ENCODE data around the gene APOBEC2. TPM values are rescaled to one million over a fixed set of nuclear protein-coding genes. Genes with fewer than 3 reads are reported as not detected.

Gene APOBEC2
- total and polyA plus RNA-seq, 9 of the 15 experiments (the other 6 are each of a cell fraction or from before 2014, with no cell fraction given), result 0.25 to 1.6 TPM; not detected in 7

DNA sequence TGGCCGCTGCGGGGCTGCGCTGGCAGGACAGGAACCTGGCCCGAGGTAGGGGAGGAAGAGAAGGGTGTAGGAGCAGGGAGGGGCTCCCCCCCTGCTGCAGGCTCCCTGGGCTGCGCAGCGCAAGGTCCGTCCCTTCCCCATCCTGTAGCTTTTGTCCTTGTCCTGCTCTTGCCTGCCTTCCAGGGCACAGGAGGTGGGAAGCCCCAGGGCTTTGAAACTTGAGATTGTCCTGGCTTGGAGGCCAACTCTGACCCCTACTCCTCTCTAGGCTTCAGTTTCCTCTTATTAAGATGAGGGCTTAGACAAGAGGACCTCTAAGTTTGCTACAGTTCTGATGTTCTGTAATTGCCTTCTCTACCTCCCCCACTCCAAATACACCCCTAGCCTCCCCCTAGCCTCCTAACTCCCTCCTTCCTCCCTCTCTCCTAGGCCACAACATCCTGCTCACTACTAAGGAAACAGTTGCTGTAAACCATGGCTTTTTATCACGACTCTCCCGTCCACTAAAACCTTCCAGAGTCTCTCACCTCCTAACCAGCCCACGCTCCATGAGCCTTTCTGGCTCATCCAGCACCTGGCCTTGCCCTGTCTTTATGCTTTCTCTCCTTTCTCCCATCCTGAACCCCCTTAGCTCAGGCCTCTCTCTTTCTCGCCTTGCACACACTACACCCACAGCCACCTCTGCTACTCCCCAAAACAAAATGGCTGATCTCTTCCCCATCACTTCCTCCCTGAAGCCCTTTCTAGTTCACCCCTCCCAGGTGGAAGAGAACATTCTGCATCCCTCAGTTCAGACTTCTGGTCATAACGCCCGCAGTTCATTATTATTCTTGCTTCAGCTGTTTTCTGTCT, 24.2 kb upstream of the APOBEC2 start:
- peak overlapping the region; percentile 83; the same call in 1 of the 2 replicates for H3K4me2 ChIP-seq (ENCODE audit: insufficient read depth, low read length)
- no peaks in the 10 kb centered on the region for H3K9me3 ChIP-seq (replicated peaks; ENCODE audit: control insufficient read depth, insufficient read depth, low read depth, low read length)
- H3K9me1 ChIP-seq (ENCODE audit: control insufficient read depth, insufficient read depth, low read length), result no peaks in the 10 kb centered on the region
- WGBS (ENCODE audit: insufficient coverage, low coverage, missing lambda C conversion rate), result 55% methylated on average over 13 of the region's 13 CpGs
- peak overlapping the region in 1 of 2 experiments; percentile 88; a peak in 2 of 4 replicates for H3K9ac ChIP-seq (ENCODE audit: insufficient read depth in 1 of 2, low read depth in 2 of 2, low read length in 2 of 2)
- intact Hi-C loops (cut with micrococcal nuclease), result loop anchor here (5.0 to 10.0 kb wide), 3 partner anchors 39 to 701 kb away; no protein-coding TSS in a partner anchor
- H3K27ac ChIP-seq (ENCODE audit: extremely low read depth, low read depth, low read length), result no peak overlapping the region
- H3K27me3 ChIP-seq (ENCODE audit: control insufficient read depth in 2 of 2, insufficient read depth in 2 of 2, low read length in 2 of 2), result peaks cover 9 to 10% of the 10 kb centered on the region in 2 experiments
- in situ Hi-C loops (cut with MboI), result loop anchor here (25.0 kb wide), 1 partner anchor 1666 kb away; no protein-coding TSS in a partner anchor
- ChIA-PET CTCF (ENCODE audit: low intra/inter-chr PET ratio) (interaction anchor here (0.7 to 2.1 kb wide), 4 partner anchors 10 to 308 kb away, joined by 3 to 10 read pairs (median 6); partner anchors contain the start of gene UNC5CL), POLR2A (interaction anchor here (0.5 to 1.3 kb wide), 7 partner anchors 17 to 1667 kb away, joined by 3 to 6 read pairs (median 4); no protein-coding TSS in a partner anchor)
- DNase-seq (ENCODE audit: extremely low read depth in 1 of 4, low spot score in 3 of 4) (no peak), ATAC-seq (peak; percentile 16), FAIRE-seq (no peak)
- no peaks in the 10 kb centered on the region for H3K36me3 ChIP-seq (ENCODE audit: control insufficient read depth, insufficient read depth, low read length)
- H3K4me3 ChIP-seq, result no peak overlapping the region
- H4K20me1 ChIP-seq (replicated peaks; ENCODE audit: control insufficient read depth, insufficient read depth, low read length), result no peaks in the 10 kb centered on the region
- no TSS peak for BruUV-seq (replicated peaks)
- H2AFZ ChIP-seq (ENCODE audit: low read depth, low read length), result peak overlapping the region; percentile 97
- no peaks in the 10 kb centered on the region for H3K79me2 ChIP-seq (ENCODE audit: control insufficient read depth, insufficient read depth, low read length)
- peaks cover 0 to 14% of the 10 kb centered on the region in 2 experiments; a peak in 4 of 5 replicates for H3K4me1 ChIP-seq (replicated peaks in 1 of 2; ENCODE audit: control insufficient read depth in 2 of 2, insufficient read depth in 2 of 2, low read length in 2 of 2)
- no peak for TF ChIP-seq FOSL1 (tag; conservative IDR thresholded peaks at IDR 0.05)
- no peak for TF ChIP-seq ZNF347 (CRISPR knock-in tag; IDR thresholded peaks at IDR 0.05; ENCODE audit: low read depth)
- TF ChIP-seq, protein P1, sequence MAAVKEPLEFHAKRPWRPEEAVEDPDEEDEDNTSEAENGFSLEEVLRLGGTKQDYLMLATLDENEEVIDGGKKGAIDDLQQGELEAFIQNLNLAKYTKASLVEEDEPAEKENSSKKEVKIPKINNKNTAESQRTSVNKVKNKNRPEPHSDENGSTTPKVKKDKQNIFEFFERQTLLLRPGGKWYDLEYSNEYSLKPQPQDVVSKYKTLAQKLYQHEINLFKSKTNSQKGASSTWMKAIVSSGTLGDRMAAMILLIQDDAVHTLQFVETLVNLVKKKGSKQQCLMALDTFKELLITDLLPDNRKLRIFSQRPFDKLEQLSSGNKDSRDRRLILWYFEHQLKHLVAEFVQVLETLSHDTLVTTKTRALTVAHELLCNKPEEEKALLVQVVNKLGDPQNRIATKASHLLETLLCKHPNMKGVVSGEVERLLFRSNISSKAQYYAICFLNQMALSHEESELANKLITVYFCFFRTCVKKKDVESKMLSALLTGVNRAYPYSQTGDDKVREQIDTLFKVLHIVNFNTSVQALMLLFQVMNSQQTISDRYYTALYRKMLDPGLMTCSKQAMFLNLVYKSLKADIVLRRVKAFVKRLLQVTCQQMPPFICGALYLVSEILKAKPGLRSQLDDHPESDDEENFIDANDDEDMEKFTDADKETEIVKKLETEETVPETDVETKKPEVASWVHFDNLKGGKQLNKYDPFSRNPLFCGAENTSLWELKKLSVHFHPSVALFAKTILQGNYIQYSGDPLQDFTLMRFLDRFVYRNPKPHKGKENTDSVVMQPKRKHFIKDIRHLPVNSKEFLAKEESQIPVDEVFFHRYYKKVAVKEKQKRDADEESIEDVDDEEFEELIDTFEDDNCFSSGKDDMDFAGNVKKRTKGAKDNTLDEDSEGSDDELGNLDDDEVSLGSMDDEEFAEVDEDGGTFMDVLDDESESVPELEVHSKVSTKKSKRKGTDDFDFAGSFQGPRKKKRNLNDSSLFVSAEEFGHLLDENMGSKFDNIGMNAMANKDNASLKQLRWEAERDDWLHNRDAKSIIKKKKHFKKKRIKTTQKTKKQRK (IDR thresholded peaks at IDR 0.05; ENCODE audit: borderline replicate concordance, low read depth, low read length), result no peak
- peak in 1 of 3 experiments; percentile 17 for TF ChIP-seq YY1 (IDR thresholded peaks at IDR 0.05; ENCODE audit: borderline replicate concordance in 1 of 3, control insufficient read depth in 1 of 3, extremely low read depth in 1 of 3, insufficient read depth in 3 of 3, insufficient read length in 1 of 3, insufficient replicate concordance in 2 of 3, low read depth in 1 of 3, low read length in 2 of 3)
- TF ChIP-seq PCBP1 (IDR thresholded peaks at IDR 0.05; ENCODE audit: low read depth, low read length, poor library complexity, severe bottlenecking), result peak; percentile 50
- TF ChIP-seq SPI1 (IDR thresholded peaks at IDR 0.05; ENCODE audit: borderline replicate concordance, low read depth, low read length), result peak; percentile 52; the same call in 1 of the 2 replicates
- TF ChIP-seq NFYB (IDR thresholded peaks at IDR 0.05; ENCODE audit: extremely low read depth, insufficient read length), result no peak
- TF ChIP-seq MIER1 (IDR thresholded peaks at IDR 0.05; ENCODE audit: low read depth), result no peak
- TF ChIP-seq, protein P2, sequence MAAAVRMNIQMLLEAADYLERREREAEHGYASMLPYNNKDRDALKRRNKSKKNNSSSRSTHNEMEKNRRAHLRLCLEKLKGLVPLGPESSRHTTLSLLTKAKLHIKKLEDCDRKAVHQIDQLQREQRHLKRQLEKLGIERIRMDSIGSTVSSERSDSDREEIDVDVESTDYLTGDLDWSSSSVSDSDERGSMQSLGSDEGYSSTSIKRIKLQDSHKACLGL (CRISPR knock-in tag; IDR thresholded peaks at IDR 0.05; ENCODE audit: borderline replicate concordance, poor library complexity, severe bottlenecking), result no peak

Measured in K562 (cell line).